HG03354 (cell line): ENCODE data around the gene IRS1.

Experiments
- ATAC-seq: cut with Tn5 transposase; IDR thresholded peaks from one replicate; pipeline ENCODE4 v1.9.1; 2021; ENCODE audit warnings: mild to moderate bottlenecking; ENCODE audit not compliant: unreplicated experiment, poor library complexity, severe bottlenecking

IRS1 gene

GRCh38 chr2:226825056-226825455 is 25.4 kb upstream of the IRS1 start:
- ATAC-seq: no peak

GRCh38 chr2:226818930-226819329 is 19.3 kb upstream of the IRS1 start:
- no peak for ATAC-seq

- ATAC-seq: peak; percentile 60
Measured at GRCh38 chr2:226813148-226813701, 13.6 kb upstream of the IRS1 start.

- ATAC-seq: no peak
Measured at GRCh38 chr2:226803410-226803809, 3.8 kb upstream of the IRS1 start.

- ATAC-seq: no peak
Measured at GRCh38 chr2:226802573-226802972, 3.0 kb upstream of the IRS1 start.

- peak; percentile 84 for ATAC-seq
Measured at GRCh38 chr2:226800941-226801784, 1.5 kb upstream of the IRS1 start.

GRCh38 chr2:226799976-226800940 is 638 bp upstream of the IRS1 start:
- ATAC-seq: no peak

GRCh38 chr2:226798422-226799210 is 1.0 kb downstream of the IRS1 start:
- ATAC-seq: peak; percentile 20

GRCh38 chr2:226797989-226798421 is 1.6 kb downstream of the IRS1 start:
- ATAC-seq: no peak

GRCh38 chr2:226797289-226797988 is 2.2 kb downstream of the IRS1 start:
- no peak for ATAC-seq

- ATAC-seq: no peak
Measured at GRCh38 chr2:226796840-226797288, 2.8 kb downstream of the IRS1 start.

GRCh38 chr2:226796012-226796839 is 3.4 kb downstream of the IRS1 start:
- ATAC-seq: no peak

- ATAC-seq: no peak
Measured at GRCh38 chr2:226795281-226796011, 4.2 kb downstream of the IRS1 start.

- no peak for ATAC-seq
Measured at GRCh38 chr2:226794751-226795171, 4.9 kb downstream of the IRS1 start.

GRCh38 chr2:226794196-226794661 is 5.4 kb downstream of the IRS1 start:
- no peak for ATAC-seq

GRCh38 chr2:226793646-226794045 is 6.0 kb downstream of the IRS1 start:
- ATAC-seq: no peak

- ATAC-seq: no peak
Measured at GRCh38 chr2:226792155-226792881, 7.3 kb downstream of the IRS1 start.
